ENCODE results near the gene DVL2.
A peak's percentile ranks its signal among the peaks of the same experiment; 100 is the strongest.
"Not testable (repeated sequence)": the region's sequence is repeated elsewhere in the genome, so short reads cannot be mapped to it uniquely, and the experiment has no call there.

DVL2 gene

DNA sequence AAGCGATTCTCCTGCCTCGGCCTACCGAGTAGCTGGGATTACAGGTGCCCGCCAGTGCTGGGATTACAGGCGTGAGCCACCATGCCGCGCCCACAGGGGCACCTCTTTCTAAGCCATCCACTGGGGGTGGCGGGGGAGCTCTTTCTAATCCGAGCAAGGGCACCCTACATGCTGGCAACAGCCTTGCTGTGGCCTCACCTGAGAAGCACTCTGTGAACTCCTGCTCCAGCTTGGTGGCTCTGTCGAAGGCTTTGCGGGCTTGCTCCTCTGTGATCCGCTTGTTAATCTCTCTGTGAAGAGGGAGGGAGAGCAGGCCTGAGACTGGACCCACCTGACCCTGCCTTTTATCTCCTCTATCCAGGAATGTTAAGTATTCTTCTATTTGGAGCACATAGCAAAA, 43.2 kb downstream of the DVL2 start:
- no peak for DNase-seq (ENCODE audit: low read depth in 1 of 2, low spot score in 1 of 2)
- in situ Hi-C loops (cut with HindIII; ENCODE audit: low pct_unique_long_range_greater_than_20kb, low sequenced_read_pairs) = no loop called here
- no peak for TF ChIP-seq JUND (IDR thresholded peaks at IDR 0.05; ENCODE audit: low read depth)

DNA sequence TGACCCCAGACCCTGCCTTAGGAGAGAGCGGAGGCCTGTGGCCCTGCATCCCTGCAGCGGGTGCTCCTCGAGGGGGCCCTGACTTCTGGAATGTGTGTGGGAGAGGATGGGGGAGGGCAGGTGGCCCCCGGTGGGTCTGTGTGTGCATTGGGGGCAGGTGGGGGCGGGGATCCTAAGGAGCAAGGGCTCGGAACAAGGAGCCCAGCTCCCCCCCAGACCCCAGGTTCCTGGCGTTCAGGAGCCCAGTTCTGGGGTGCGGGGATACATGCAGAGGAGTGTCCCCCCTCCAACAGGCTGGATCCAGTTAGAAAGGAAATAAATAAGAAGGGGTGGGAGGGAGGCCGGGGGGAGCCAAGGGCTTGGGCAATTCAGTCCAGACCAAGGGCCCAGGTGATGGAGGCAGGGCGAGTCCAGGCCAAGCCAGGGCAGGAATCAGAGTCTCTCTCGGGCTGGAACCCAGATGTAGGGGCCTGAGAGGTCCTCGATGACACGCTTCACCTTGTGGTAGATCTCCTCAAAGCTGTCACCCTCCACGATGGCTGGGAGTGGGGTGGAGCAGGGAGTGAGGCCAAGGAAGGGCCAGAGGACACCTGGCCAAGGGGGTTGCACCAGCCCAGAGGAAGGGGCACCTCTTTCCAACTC, 43.9 kb downstream of the DVL2 start:
- in situ Hi-C loops (cut with HindIII; ENCODE audit: low pct_unique_long_range_greater_than_20kb, low sequenced_read_pairs) = no loop called here
- DNase-seq (ENCODE audit: low read depth in 1 of 2, low spot score in 1 of 2) = no peak
- TF ChIP-seq JUND (IDR thresholded peaks at IDR 0.05; ENCODE audit: low read depth) = no peak

GRCh38 chr17:7186241-7186640, 48.1 kb downstream of the DVL2 start:
- DNase-seq (ENCODE audit: low read depth in 1 of 2, low spot score in 1 of 2) = no peak
- in situ Hi-C loops (cut with HindIII; ENCODE audit: low pct_unique_long_range_greater_than_20kb, low sequenced_read_pairs) = no loop called here

GRCh38 chr17:7184647-7185046, 49.7 kb downstream of the DVL2 start:
- no peak for DNase-seq (ENCODE audit: low read depth in 1 of 2, low spot score in 1 of 2)
- TF ChIP-seq JUND (IDR thresholded peaks at IDR 0.05; ENCODE audit: low read depth) = no peak
- in situ Hi-C loops (cut with HindIII; ENCODE audit: low pct_unique_long_range_greater_than_20kb, low sequenced_read_pairs) = no loop called here

More at GRCh38 chr17:7186241-7186640, 48.1 kb downstream of the DVL2 start:
- TF ChIP-seq JUND (IDR thresholded peaks at IDR 0.05; ENCODE audit: low read depth) = no peak

- no peak for DNase-seq (ENCODE audit: low read depth in 1 of 2, low spot score in 1 of 2)
- no peak for TF ChIP-seq JUND (IDR thresholded peaks at IDR 0.05; ENCODE audit: low read depth)
- in situ Hi-C loops (cut with HindIII; ENCODE audit: low pct_unique_long_range_greater_than_20kb, low sequenced_read_pairs) = no loop called here
Observed at GRCh38 chr17:7184091-7184488, 50.2 kb downstream of the DVL2 start.

GRCh38 chr17:7183433-7184090, 50.8 kb downstream of the DVL2 start:
- TF ChIP-seq JUND (IDR thresholded peaks at IDR 0.05; ENCODE audit: low read depth) = no peak
- in situ Hi-C loops (cut with HindIII; ENCODE audit: low pct_unique_long_range_greater_than_20kb, low sequenced_read_pairs) = no loop called here
- DNase-seq (ENCODE audit: low read depth in 1 of 2, low spot score in 1 of 2) = no peak

- in situ Hi-C loops (cut with HindIII; ENCODE audit: low pct_unique_long_range_greater_than_20kb, low sequenced_read_pairs); DNase-seq (ENCODE audit: low read depth in 1 of 2, low spot score in 1 of 2): not testable (repeated sequence)
Observed at GRCh38 chr17:7182101-7182500, 52.2 kb downstream of the DVL2 start.

DNA sequence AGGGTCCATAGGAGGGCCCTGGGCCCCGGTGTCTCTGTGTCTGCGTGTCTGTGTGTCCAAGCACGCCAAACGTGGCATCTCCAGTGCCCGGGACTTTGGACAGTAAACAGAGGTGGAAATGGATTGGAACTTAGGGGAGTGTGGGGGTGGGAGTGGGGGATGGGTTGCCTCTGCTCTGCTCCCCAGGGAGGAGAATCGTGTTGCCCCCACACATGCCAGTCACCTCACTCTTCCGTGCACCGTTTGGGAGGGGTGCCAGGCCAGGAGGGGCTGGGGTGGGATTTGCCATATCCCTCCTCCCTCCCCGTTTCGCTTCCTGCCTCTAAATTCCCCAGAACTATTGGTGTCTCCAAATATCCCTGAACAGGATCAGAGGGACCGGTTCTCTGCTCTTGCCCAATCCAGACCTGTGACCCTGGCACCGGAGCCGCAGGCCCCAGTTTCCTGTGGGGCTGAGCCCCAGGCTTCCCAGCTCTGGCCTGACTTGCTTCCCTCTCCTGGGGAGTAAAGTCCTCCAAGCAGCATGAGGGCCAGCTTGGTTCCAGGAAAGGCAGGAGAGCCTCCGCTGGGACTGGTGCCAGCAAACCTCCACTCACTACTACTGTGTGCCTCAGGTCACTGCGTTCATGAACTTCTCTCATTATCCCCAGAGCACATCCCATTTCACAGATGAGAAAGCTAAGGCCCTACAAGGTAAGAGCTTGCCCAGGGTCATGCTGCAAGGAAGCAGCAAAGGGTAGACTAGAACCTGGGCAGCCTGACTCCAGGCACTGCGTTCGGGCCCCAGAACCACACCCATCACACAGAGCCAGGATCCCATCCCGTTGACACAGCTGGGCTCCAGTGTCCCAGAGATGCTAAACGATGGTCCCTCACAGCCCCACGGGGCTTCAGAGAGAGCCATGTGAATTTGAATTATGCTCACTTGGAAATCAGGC, 54.7 kb downstream of the DVL2 start, which contains the start of gene ASGR1:
Gene ASGR1 (minus strand): TSS at position 54 of the 938 bp plus-strand sequence. CDS start 807 bp downstream, outside the sequence.
- no peak for DNase-seq (ENCODE audit: low read depth in 1 of 2, low spot score in 1 of 2)
- in situ Hi-C loops (cut with HindIII; ENCODE audit: low pct_unique_long_range_greater_than_20kb, low sequenced_read_pairs) = no loop called here
- TF ChIP-seq JUND (IDR thresholded peaks at IDR 0.05; ENCODE audit: low read depth) = no peak

GRCh38 chr17:7178973-7179316, 55.4 kb downstream of the DVL2 start:
- DNase-seq (ENCODE audit: low read depth in 1 of 2, low spot score in 1 of 2) = no peak
- in situ Hi-C loops (cut with HindIII; ENCODE audit: low pct_unique_long_range_greater_than_20kb, low sequenced_read_pairs) = no loop called here
- no peak for TF ChIP-seq JUND (IDR thresholded peaks at IDR 0.05; ENCODE audit: low read depth)

DNA sequence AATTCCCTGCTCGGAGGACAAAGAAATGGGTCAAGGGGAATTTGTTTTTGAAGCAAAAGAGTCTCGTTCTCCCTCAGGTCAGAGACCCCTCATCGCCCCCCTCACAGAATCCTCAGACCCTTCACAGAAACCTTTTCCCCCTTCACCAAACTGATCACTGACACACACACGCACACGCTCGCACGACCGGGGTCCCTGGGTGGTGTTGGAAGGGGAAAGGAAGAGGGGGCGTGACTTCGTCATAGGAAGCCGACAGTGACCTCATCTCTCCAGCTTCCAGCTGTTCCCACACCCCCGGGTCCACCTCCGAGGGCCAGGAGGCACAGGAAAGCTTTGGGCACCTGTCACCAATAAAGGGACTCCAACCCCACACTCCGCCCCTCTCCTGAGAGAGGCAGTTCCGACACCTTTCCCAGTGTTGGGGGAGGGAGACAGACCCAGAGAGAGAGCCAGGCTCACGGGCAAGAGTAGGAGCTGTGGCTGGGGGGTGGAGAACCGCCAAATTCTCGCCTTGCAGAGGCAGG, 56.3 kb downstream of the DVL2 start:
- DNase-seq (ENCODE audit: low read depth in 1 of 2, low spot score in 1 of 2) = peak in 1 of 2 experiments; percentile 48
- in situ Hi-C loops (cut with HindIII; ENCODE audit: low pct_unique_long_range_greater_than_20kb, low sequenced_read_pairs) = no loop called here
- TF ChIP-seq JUND (IDR thresholded peaks at IDR 0.05; ENCODE audit: low read depth) = no peak

DNA sequence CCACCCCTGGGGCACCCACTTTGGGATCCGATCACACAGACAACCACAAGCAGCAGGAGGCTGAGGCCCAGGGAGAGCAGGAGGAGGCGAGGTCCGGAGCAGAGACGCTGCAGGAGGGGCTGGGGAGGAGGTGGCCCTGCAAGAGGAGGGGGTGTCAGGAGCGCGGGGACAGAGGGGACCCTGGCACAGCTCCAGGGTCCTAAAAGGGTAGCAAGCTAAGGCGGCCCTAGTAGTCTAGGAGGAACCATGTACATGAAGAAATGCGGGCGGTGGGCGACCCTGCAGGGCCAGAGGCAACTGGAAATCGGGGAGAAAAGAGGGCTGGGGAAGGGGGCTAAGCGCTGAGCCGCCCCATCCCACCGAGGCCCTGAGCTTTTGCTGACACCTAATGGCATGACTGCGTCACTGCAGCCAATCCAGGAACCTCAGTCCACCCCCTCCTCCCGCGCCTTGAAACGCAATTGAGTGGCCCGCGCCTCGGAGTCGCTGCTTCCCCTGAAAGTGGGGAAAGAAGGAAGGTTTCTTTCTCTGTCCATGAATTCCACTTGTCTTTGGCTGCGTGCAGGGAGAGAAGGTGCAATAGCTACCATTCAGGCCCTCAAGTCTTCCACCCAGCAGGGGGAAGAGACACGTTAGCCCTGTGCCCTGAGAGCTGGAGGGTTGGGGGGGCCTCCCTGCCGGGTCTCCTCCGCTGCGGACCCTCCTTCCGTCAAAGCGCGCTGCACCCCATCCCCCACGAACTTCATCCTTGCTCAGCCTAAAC, 56.9 kb downstream of the DVL2 start:
- DNase-seq (ENCODE audit: low read depth in 1 of 2, low spot score in 1 of 2) = peak; percentile 63 to 77
- in situ Hi-C loops (cut with HindIII; ENCODE audit: low pct_unique_long_range_greater_than_20kb, low sequenced_read_pairs) = no loop called here
- TF ChIP-seq JUND (IDR thresholded peaks at IDR 0.05; ENCODE audit: low read depth) = no peak

- no peak for TF ChIP-seq JUND (IDR thresholded peaks at IDR 0.05; ENCODE audit: low read depth)
- in situ Hi-C loops (cut with HindIII; ENCODE audit: low pct_unique_long_range_greater_than_20kb, low sequenced_read_pairs) = no loop called here
- no peak for DNase-seq (ENCODE audit: low read depth in 1 of 2, low spot score in 1 of 2)
Observed at GRCh38 chr17:7176841-7177190, 57.5 kb downstream of the DVL2 start.

Measured in T47D (cell line).